HK-2 (cell line): Measurements from ENCODE around the gene DENND4B.

Experiments
- DNase-seq: peaks from one replicate; pipeline ENCODE4 v3.0.0-alpha.2; 2018; ENCODE audit not compliant: unreplicated experiment

Gene DENND4B

GRCh38 chr1:153882296-153882912 lies 64.1 kb downstream of the DENND4B start:
- DNase-seq = no peak

DNA sequence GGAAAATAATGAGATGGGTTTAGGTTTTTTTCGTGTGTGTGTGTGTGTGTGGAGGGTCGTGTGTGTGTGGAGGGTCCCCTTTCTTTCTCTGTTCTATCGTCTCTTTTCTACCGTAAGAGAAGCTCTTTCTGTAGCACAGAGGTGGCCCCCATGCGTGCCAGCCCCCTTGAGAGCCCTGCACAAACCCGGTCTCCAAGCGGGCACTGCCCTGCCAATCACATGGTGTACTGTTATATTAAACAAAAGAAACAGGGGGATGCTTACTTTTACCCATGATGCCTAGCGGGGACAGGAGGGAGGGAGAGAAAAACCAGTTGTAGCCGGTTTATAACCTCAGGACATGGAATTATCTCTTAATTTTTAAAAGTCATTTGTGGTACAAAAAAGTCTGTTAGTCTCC lies 64.8 kb downstream of the DENND4B start:
- no peak for DNase-seq

- DNase-seq = peak; percentile 66
Measured at GRCh38 chr1:153880962-153881361, 65.6 kb downstream of the DENND4B start.

DNA sequence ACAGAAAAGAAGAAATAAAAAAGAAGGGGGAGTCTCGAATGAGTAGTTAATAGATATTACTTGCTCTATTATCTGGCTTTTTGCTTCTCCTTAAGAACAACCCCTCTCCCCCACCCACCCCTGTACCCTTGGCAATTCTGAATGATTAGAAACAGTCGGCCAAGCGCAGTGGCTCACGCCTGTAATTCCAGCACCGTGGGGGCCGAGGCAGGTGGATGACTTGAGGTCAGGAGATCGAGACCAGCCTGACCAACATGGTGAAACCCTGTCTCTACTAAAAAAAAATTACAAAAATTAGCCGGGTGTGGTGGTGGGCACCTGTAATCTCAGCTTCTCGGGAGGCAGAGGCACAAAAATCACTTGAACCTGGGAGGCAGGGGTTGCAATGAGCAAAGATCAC lies 66.5 kb downstream of the DENND4B start:
- no peak for DNase-seq
